HepG2 (cell line): ENCODE results near the gene UNC93A. TPM values are rescaled to one million over a fixed set of nuclear protein-coding genes. Genes with fewer than 3 reads are reported as not detected.

Experiments
- ATAC-seq: fragments of 200-7000 bp; cut with Tn5 transposase; 3 replicates; pipeline ENCODE4 v1.9.1; 2020; ENCODE audit warnings: mild to moderate bottlenecking, moderate library complexity
- BruUV-seq: library from RNA; stranded (reverse); fragments of 400-500 nt; replicated peaks from 2 replicates; lab custom pipeline; 2021; lab: Mats Ljungman, UMichigan
- CTCF ChIA-PET: fragments of 300-600 bp; formaldehyde crosslinking; extraction: SDS; loops from one replicate; lab custom pipeline; 2021; ENCODE audit warnings: low total read pairs, inconsistent platforms, low intra/inter-chr PET ratio; lab: Yijun Ruan, JAX
- POLR2A ChIA-PET: fragments of 350-600 bp; sonication (Branson Sonifier 250); formaldehyde crosslinking; loops from one replicate; lab custom pipeline; 2020; ENCODE audit warnings: antibody characterized with exemption, inconsistent platforms; lab: Yijun Ruan, JAX
- DNase-seq: peaks from one replicate; pipeline ENCODE4 v3.0.0-alpha.2; 2015; ENCODE audit warnings: low spot score
- FAIRE-seq: peaks from 3 replicates; lab custom pipeline; 2011; peaks lifted over from hg19 to GRCh38; lab: Jason Lieb, UNC
- H2AFZ ChIP-seq: one replicate; pipeline ENCODE4 v1.6.1; 2011; ENCODE audit warnings: low read length, inconsistent platforms
- H3K27ac ChIP-seq: fragments of 300-600 bp; 3 replicates; pipeline ENCODE4 v1.8.0; 2011; ENCODE audit warnings: mixed run types, mild to moderate bottlenecking, mixed read lengths, low read length, inconsistent platforms; ENCODE audit not compliant: insufficient read depth; ENCODE audit errors: extremely low read length
- H3K27me3 ChIP-seq, 2 experiments: fragments of 200-600 bp in 1 of 2; 2 replicates in 1 of 2; 3 replicates in 1 of 2; pipeline versions ENCODE4 v1.6.0 to v1.8.0; 2011; ENCODE audit warnings: low read length in 2 of 2, mild to moderate bottlenecking in 2 of 2, moderate library complexity in 2 of 2, inconsistent platforms in 1 of 2; ENCODE audit not compliant: insufficient read depth in 2 of 2, control insufficient read depth in 1 of 2
- H3K36me3 ChIP-seq, 2 experiments: fragments of 200-600 bp in 1 of 2; replicated peaks in 1 of 2; 2 replicates in 1 of 2; 3 replicates in 1 of 2; pipeline versions ENCODE4 v1.5.1 to v1.8.0; 2011; ENCODE audit warnings: low read length in 2 of 2, inconsistent platforms in 1 of 2; ENCODE audit not compliant: insufficient read depth in 2 of 2, control insufficient read depth in 1 of 2
- H3K4me1 ChIP-seq: 2 replicates; pipeline ENCODE4 v1.5.1; 2012; ENCODE audit warnings: low read length, inconsistent platforms; ENCODE audit not compliant: insufficient read depth
- H3K4me2 ChIP-seq: 2 replicates; pipeline ENCODE4 v1.6.0; 2011; ENCODE audit warnings: low read depth, low read length, inconsistent platforms
- H3K4me3 ChIP-seq, 3 experiments: fragments of 200-600 bp in 1 of 3; sonication (generic), shearing (Covaris generic) in 1 of 3; replicated peaks in 1 of 3; 2 replicates each; pipeline ENCODE4 v1.5.1; 2011 to 2016; ENCODE audit warnings: low read length in 3 of 3, inconsistent platforms in 2 of 3, low read depth in 2 of 3, mild to moderate bottlenecking in 2 of 3, control low read depth in 1 of 3, mixed read lengths in 1 of 3; ENCODE audit not compliant: insufficient read depth in 1 of 3
- H3K79me2 ChIP-seq: one replicate; pipeline ENCODE4 v1.6.1; 2011; ENCODE audit warnings: low read length, inconsistent platforms; ENCODE audit not compliant: insufficient read depth
- H3K9ac ChIP-seq: 2 replicates; pipeline ENCODE4 v1.6.0; 2011; ENCODE audit warnings: mild to moderate bottlenecking, low read depth, low read length, inconsistent platforms; ENCODE audit not compliant: insufficient read depth
- H3K9me3 ChIP-seq: 2 replicates; pipeline ENCODE4 v1.5.1; 2012; ENCODE audit warnings: mild to moderate bottlenecking, low read length
- H4K20me1 ChIP-seq: 2 replicates; pipeline ENCODE4 v1.6.0; 2011; ENCODE audit warnings: inconsistent platforms, mild to moderate bottlenecking, low read length, moderate library complexity; ENCODE audit not compliant: insufficient read depth
- BORCS8-MEF2B ChIP-seq: sonication (generic); formaldehyde crosslinking; IDR thresholded peaks from 2 replicates; pipeline ENCODE4 v1.8.0; 2022; ENCODE audit warnings: mild to moderate bottlenecking, missing genetic modification reagents
- IKZF1 ChIP-seq: fragments of 450-650 bp; IDR thresholded peaks from 2 replicates; pipeline ENCODE4 v1.7.1; 2016
- KLF13 ChIP-seq: sonication (generic); formaldehyde crosslinking; IDR thresholded peaks from 2 replicates; pipeline ENCODE4 v1.4.0; 2020; ENCODE audit warnings: mild to moderate bottlenecking, missing genetic modification reagents
- ZBTB38 ChIP-seq: sonication (generic); formaldehyde crosslinking; IDR thresholded peaks from 2 replicates; pipeline ENCODE4 v1.5.1; 2020; ENCODE audit warnings: mild to moderate bottlenecking, missing genetic modification reagents
- ZNF274 ChIP-seq: sonication (generic); formaldehyde crosslinking; IDR thresholded peaks from 2 replicates; pipeline ENCODE4 v1.5.1; 2020; ENCODE audit warnings: mild to moderate bottlenecking, missing genetic modification reagents
- ZNF563 ChIP-seq: sonication (generic); formaldehyde crosslinking; IDR thresholded peaks from 2 replicates; pipeline ENCODE4 v1.8.0; 2022; ENCODE audit warnings: mild to moderate bottlenecking, moderate library complexity, missing genetic modification reagents
- ZNF572 ChIP-seq: sonication (generic); formaldehyde crosslinking; IDR thresholded peaks from 2 replicates; pipeline ENCODE4 v1.5.1; 2020; ENCODE audit warnings: mild to moderate bottlenecking, missing genetic modification reagents
- ZNF660 ChIP-seq: sonication (generic); formaldehyde crosslinking; IDR thresholded peaks from 2 replicates; pipeline ENCODE4 v1.5.1; 2020; ENCODE audit warnings: mild to moderate bottlenecking, low read depth, missing genetic modification reagents, borderline replicate concordance
- ZNF687 ChIP-seq: sonication (generic); formaldehyde crosslinking; IDR thresholded peaks from 2 replicates; pipeline ENCODE4 v1.5.1; 2020; ENCODE audit warnings: mild to moderate bottlenecking, missing genetic modification reagents, moderate library complexity
- WGBS: methylation state at CpG from one replicate; pipeline ENCODE4 v1.1.6; 2017; ENCODE audit warnings: low lambda C conversion rate; 5-methylcytosine and 5-hydroxymethylcytosine counted together
- in situ Hi-C: cut with HindIII; loops from 2 replicates; pipeline ENCODE4 v1.10.0; 2017; ENCODE audit warnings: low pct_unique_long_range_greater_than_20kb; ENCODE audit not compliant: extremely low pct_ligation_motif_present
- intact Hi-C: fragments of 100-400 bp; cut with micrococcal nuclease; formaldehyde crosslinking; loops from one replicate; pipeline ENCODE4 v1.10.0; 2022; ENCODE audit not compliant: unreplicated experiment
- polyA plus RNA-seq, 8 experiments: library from polyadenylated mRNA; depleted of rRNA in 3 of 8; stranded (reverse) in 7 of 8; unstranded in 1 of 8; fragments of >200 nt; fragmentation: Illumina TruSeq in 4 of 8; extraction: Trizol in 4 of 8; gene quantifications; 2 replicates each; pipeline versions ENCODE4 v1.2.1 to v1.2.3, GENCODE V29; 2011 to 2016; ENCODE audit warnings: low read depth in 4 of 8, missing spikeins in 1 of 8, mixed read lengths in 1 of 8; ENCODE audit not compliant: insufficient read depth in 1 of 8
- total RNA-seq, 5 experiments: library from RNA; depleted of rRNA; stranded (reverse); fragments of >200 nt; fragmentation: Illumina TruSeq; extraction: Trizol; gene quantifications; 2 replicates each; pipeline ENCODE4 v1.2.3, GENCODE V29; 2016; ENCODE audit warnings: low read depth in 1 of 5
- TF ChIP-seq, protein P1 (sequence below): sonication (generic); formaldehyde crosslinking; conservative IDR thresholded peaks from 2 replicates; pipeline ENCODE4 v1.8.1; 2023; ENCODE audit warnings: missing genetic modification reagents
- TF ChIP-seq, protein P2 (sequence below): sonication (generic); formaldehyde crosslinking; IDR thresholded peaks from 2 replicates; pipeline ENCODE4 v1.8.1; 2023; ENCODE audit warnings: mild to moderate bottlenecking, missing genetic modification reagents

Gene UNC93A
- total and polyA plus RNA-seq, 2 of the 13 experiments (the other 11 are each of a cell fraction or from before 2014, with no cell fraction given) = 11.0 to 42.7 TPM

DNA sequence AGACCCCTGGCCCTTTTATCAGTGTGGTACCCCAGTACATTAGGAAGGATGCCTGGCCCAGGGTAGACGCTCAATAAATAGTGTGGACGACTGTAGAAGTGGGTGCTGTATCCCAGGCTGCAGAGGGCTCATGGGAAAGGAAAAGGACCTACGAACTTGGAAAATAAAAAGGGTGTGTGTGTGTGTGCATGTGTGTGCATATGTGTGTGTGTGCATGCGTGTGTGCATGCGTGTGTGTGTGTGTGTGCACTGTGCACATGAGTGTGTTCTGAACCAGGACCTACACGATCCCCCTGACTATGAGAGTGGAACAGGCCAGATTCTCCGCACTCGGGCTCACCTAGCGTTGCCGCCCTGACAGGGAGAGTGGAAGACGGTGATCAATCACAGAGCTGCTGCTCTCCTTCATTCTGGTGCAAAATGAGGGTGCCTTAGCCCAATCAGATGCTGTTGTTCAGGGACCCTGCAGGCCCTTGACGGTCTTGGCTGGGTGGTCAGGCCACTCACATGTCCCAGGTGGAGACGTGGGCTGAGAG is 3.5 kb upstream of the UNC93A start:
- Histone ChIP-seq H3K36me3 (no peaks in the 10 kb centered on the region), H3K4me2 (no peak overlapping the region), H3K4me1 (peaks cover 92% of the 10 kb centered on the region), H3K9me3 (no peaks in the 10 kb centered on the region), H2AFZ (no peak overlapping the region), H3K27ac (peak overlapping the region; percentile 32), H3K4me3 (no peak overlapping the region), H3K79me2 (no peaks in the 10 kb centered on the region), H4K20me1 (no peaks in the 10 kb centered on the region), H3K27me3 (no peaks in the 10 kb centered on the region), H3K9ac (no peak overlapping the region)
- DNase-seq = no peak
- no peak for ATAC-seq
- ChIA-PET POLR2A (interaction anchor here (0.7 to 4.5 kb wide), 6 partner anchors 19 to 146 kb away, joined by 3 to 33 read pairs (median 10); no protein-coding TSS in a partner anchor), CTCF (interaction anchor here (4.2 kb wide), 1 partner anchor 69 kb away, joined by 19 read pairs; no protein-coding TSS in a partner anchor)
- WGBS = 96% methylated on average over 13 of the region's 13 CpGs
- intact Hi-C loops = no loop called here
- in situ Hi-C loops = no loop called here
- no TSS peak for BruUV-seq
- FAIRE-seq = no peak
- TF ChIP-seq IKZF1 (peak; percentile 66; the same call in 1 of the 2 replicates), ZNF572 (CRISPR knock-in tag) (0 out of 2 replicates have a peak, but pooled peaks have one; percentile 3), ZNF274 (CRISPR knock-in tag) (0 out of 2 replicates have a peak, but pooled peaks have one; percentile 53), ZBTB38 (peak; percentile 71), ZNF563 (CRISPR knock-in tag) (no peak), ZNF687 (CRISPR knock-in tag) (peak; percentile 53), KLF13 (CRISPR knock-in tag) (no peak), ZNF660 (CRISPR knock-in tag) (no peak), BORCS8-MEF2B (CRISPR knock-in tag) (peak; percentile 42; the same call in 1 of the 2 replicates)
- TF ChIP-seq, protein P1, sequence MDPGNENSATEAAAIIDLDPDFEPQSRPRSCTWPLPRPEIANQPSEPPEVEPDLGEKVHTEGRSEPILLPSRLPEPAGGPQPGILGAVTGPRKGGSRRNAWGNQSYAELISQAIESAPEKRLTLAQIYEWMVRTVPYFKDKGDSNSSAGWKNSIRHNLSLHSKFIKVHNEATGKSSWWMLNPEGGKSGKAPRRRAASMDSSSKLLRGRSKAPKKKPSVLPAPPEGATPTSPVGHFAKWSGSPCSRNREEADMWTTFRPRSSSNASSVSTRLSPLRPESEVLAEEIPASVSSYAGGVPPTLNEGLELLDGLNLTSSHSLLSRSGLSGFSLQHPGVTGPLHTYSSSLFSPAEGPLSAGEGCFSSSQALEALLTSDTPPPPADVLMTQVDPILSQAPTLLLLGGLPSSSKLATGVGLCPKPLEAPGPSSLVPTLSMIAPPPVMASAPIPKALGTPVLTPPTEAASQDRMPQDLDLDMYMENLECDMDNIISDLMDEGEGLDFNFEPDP (CRISPR knock-in tag) = 0 out of 2 replicates have a peak, but pooled peaks have one; percentile 88
- TF ChIP-seq, protein P2, sequence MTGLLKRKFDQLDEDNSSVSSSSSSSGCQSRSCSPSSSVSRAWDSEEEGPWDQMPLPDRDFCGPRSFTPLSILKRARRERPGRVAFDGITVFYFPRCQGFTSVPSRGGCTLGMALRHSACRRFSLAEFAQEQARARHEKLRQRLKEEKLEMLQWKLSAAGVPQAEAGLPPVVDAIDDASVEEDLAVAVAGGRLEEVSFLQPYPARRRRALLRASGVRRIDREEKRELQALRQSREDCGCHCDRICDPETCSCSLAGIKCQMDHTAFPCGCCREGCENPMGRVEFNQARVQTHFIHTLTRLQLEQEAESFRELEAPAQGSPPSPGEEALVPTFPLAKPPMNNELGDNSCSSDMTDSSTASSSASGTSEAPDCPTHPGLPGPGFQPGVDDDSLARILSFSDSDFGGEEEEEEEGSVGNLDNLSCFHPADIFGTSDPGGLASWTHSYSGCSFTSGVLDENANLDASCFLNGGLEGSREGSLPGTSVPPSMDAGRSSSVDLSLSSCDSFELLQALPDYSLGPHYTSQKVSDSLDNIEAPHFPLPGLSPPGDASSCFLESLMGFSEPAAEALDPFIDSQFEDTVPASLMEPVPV (CRISPR knock-in tag) = 0 out of 2 replicates have a peak, but pooled peaks have one; percentile 30
